GM12801 (cell line): ENCODE results near the gene TRIM66.

Experiments used
- CTCF ChIP-seq: IDR thresholded peaks from one replicate; pipeline ENCODE4 v1.5.1; 2011; ENCODE audit warnings: control low read depth; ENCODE audit not compliant: insufficient read length; ENCODE audit errors: extremely low read depth

The TRIM66 gene

GRCh38 chr11:8567602-8568198 lies 114.8 kb downstream of the TRIM66 start:
- no peak for TF ChIP-seq CTCF

- no peak for TF ChIP-seq CTCF
These were observed 115.8 kb downstream of the TRIM66 start for GRCh38 chr11:8566613-8567210.

GRCh38 chr11:8564526-8564925 lies 117.9 kb downstream of the TRIM66 start:
- TF ChIP-seq CTCF: no peak
